Kidney (tissue), 14 donors: Measurements from ENCODE around the gene AIFM3. TPM values are rescaled to one million over a fixed set of nuclear protein-coding genes. Genes with fewer than 3 reads are reported as not detected.

Experiments used
- DNase-seq, 5 donors: peaks; one replicate each; pipeline ENCODE4 v3.0.0-alpha.2; 2013 to 2020
- FAIRE-seq: peaks from 2 replicates; lab custom pipeline; 2012; peaks lifted over from hg19 to GRCh38; lab: Jason Lieb, UNC
- H3K27ac ChIP-seq, 2 donors: one replicate each; pipeline ENCODE4 v1.7.0; 2013; ENCODE audit warnings: low read depth in 2 of 2, low read length in 2 of 2, inconsistent platforms in 1 of 2
- H3K27me3 ChIP-seq: one replicate; pipeline ENCODE4 v1.7.1; 2013; ENCODE audit warnings: low read length, inconsistent platforms; ENCODE audit not compliant: control insufficient read depth, insufficient read depth
- H3K36me3 ChIP-seq, 3 donors: one replicate each; pipeline versions ENCODE4 v1.7.0 to v1.7.1; 2013; ENCODE audit warnings: low read length in 3 of 3, control low read depth in 1 of 3, inconsistent platforms in 1 of 3; ENCODE audit not compliant: insufficient read depth in 3 of 3, control insufficient read depth in 2 of 3
- H3K4me1 ChIP-seq, 3 donors: one replicate each; pipeline versions ENCODE4 v1.7.0 to v1.7.1; 2013; ENCODE audit warnings: low read length in 3 of 3, inconsistent platforms in 1 of 3, low read depth in 1 of 3; ENCODE audit not compliant: control insufficient read depth in 2 of 3, insufficient read depth in 2 of 3
- H3K4me3 ChIP-seq, 3 donors: one replicate each; pipeline versions ENCODE4 v1.7.0 to v1.8.1; 2013; ENCODE audit warnings: low read length in 3 of 3, control low read depth in 1 of 3, inconsistent platforms in 1 of 3
- H3K9ac ChIP-seq, 3 donors: one replicate each; pipeline versions ENCODE4 v1.7.0 to v1.7.1; 2013; ENCODE audit warnings: low read length in 3 of 3, control low read depth in 1 of 3, inconsistent platforms in 1 of 3
- H3K9me3 ChIP-seq, 3 donors: one replicate each; pipeline versions ENCODE4 v1.7.0 to v1.7.1; 2013; ENCODE audit warnings: low read length in 3 of 3, control low read depth in 1 of 3, inconsistent platforms in 1 of 3; ENCODE audit not compliant: control insufficient read depth in 2 of 3, insufficient read depth in 1 of 3
- intact Hi-C: fragments of 100-400 bp; cut with DNase I; formaldehyde crosslinking; loops from one replicate; pipeline ENCODE4 v1.11.1; 2022
- polyA plus RNA-seq: library from polyadenylated mRNA; stranded (reverse); fragments of 350-450 nt; fragmentation: Illumina TruSeq; extraction: RNeasy Lipid Tissue Mini Kit (QIAGEN cat#74804); gene quantifications from one replicate; pipeline ENCODE4 v1.2.3, GENCODE V29; 2014; ENCODE audit warnings: low read depth, low replicate concordance; ENCODE audit not compliant: insufficient read depth
- total RNA-seq: library from RNA; stranded (reverse); fragmentation: NEBNext Ultra II Directional; extraction: Animal tissue kit (Norgen Biotek cat#: 25700); gene quantifications from one replicate; pipeline ENCODE4 v1.2.1, GENCODE V29; 2021
- TF ChIP-seq, protein P1 (sequence below): IDR thresholded peaks from 3 replicates; pipeline ENCODE4 v1.5.1; 2012; ENCODE audit warnings: mild to moderate bottlenecking, moderate library complexity, borderline replicate concordance; ENCODE audit not compliant: insufficient read depth; ENCODE audit errors: extremely low read depth
- donor health status: control.
- donor health status: control.
- donor health status: control.
- donor health status: control.
- donor health status: control.
- donor health status: DM: yes; HTN: yes; CAD: no.
- donor health status: Normal renal cell carcinoma (clear cell type).

AIFM3 gene
- total and polyA plus RNA-seq, 2 donors from 2014 or later: 3.1 to 4.4 TPM

GRCh38 chr22:21026783-21027692, 60.0 kb downstream of the AIFM3 start:
- Histone ChIP-seq H3K4me3 (no peak overlapping the region), H3K4me1 (peaks cover 0 to 5% (median 0%) of the 10 kb centered on the region in 3 donors), H3K27ac (no peak overlapping the region), H3K9me3 (no peaks in the 10 kb centered on the region), H3K36me3 (no peaks in the 10 kb centered on the region), H3K9ac (no peak overlapping the region), H3K27me3 (no peaks in the 10 kb centered on the region)
- FAIRE-seq (no peak), DNase-seq (no peak)
- TF ChIP-seq, protein P1, sequence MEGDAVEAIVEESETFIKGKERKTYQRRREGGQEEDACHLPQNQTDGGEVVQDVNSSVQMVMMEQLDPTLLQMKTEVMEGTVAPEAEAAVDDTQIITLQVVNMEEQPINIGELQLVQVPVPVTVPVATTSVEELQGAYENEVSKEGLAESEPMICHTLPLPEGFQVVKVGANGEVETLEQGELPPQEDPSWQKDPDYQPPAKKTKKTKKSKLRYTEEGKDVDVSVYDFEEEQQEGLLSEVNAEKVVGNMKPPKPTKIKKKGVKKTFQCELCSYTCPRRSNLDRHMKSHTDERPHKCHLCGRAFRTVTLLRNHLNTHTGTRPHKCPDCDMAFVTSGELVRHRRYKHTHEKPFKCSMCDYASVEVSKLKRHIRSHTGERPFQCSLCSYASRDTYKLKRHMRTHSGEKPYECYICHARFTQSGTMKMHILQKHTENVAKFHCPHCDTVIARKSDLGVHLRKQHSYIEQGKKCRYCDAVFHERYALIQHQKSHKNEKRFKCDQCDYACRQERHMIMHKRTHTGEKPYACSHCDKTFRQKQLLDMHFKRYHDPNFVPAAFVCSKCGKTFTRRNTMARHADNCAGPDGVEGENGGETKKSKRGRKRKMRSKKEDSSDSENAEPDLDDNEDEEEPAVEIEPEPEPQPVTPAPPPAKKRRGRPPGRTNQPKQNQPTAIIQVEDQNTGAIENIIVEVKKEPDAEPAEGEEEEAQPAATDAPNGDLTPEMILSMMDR: no peak
- intact Hi-C loops: no loop called here

DNA sequence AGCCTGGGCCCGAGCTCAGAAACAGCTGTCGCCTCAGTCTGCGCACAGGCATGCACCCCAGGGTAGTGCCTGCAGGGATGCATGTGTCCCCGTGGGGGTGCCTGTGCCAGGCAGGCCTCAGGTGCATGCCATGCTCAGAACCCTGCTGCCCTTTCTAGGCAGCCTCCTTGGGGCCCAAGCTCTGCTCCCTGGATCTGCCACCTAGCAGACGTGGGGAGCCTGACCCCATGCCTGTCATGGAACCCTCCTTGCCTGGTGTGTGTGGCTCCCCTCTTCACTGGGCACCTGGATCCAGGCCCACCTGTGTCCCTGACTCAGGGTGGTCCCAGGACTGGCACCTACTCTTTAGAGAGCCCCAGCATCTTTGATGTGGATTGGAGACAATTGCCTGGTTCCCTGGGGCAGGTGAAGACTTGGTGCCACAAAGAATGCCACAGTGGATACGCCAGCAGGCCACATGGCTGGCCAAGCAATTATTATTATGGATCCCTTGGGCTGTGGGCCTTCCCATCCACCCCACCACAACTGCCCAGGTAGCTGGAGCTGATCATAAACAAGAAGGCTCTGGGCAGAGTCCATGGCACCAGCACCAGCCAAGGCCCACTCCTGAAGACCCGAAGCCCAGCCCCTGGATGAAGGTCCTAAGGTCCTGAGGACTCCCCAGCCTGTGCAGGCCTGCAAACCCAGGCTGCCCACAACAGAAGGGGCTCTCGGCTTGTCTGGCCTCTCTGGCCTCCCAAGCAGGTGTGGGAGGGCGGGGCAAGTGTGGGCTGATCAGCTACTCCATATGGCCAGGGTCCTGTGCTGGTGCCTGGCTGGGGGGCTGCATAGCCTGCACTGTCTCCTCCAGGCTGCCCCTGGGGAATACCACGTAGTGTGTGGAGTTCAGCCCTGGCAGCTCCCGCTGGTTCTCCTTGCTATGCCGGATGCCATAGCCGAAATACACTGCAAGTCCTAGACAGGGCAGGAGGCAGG, 61.5 kb downstream of the AIFM3 start:
- Histone ChIP-seq H3K27me3 (no peaks in the 10 kb centered on the region), H3K27ac (no peak overlapping the region), H3K9me3 (no peaks in the 10 kb centered on the region), H3K4me1 (peaks cover 0 to 7% (median 0%) of the 10 kb centered on the region in 3 donors), H3K36me3 (no peaks in the 10 kb centered on the region), H3K4me3 (no peak overlapping the region), H3K9ac (no peak overlapping the region)
- DNase-seq (no peak), FAIRE-seq (no peak)
- intact Hi-C loops: no loop called here
- TF ChIP-seq, protein P1: no peak

DNA sequence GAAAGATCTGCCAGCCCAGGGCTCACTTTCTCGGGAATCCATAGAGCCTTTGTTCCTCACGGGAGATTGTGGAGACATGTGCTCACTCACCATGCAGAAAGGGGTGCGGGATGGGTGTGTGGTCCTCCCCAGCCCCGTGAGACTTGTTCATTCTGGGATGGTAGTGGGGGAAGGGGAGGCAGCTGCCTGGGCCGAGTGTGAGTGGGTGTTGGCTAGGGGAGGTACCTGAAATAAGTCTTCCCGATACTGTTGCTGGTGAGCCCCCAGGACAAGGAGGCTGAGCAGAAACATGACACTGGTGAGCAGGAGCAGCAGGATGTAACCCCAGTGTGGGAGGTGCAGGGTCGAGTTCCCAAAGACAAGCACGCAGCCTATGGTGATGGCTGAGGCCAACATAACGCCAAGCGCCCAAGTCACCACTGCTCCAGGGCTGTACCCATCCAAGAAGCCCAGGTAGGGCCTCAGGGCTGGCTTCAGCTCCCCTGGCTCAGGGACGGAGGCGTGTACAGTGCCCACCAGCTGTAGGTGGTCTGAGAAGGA, 62.5 kb downstream of the AIFM3 start:
- Histone ChIP-seq H3K9ac (no peak overlapping the region), H3K36me3 (no peaks in the 10 kb centered on the region), H3K4me3 (no peak overlapping the region), H3K27me3 (no peaks in the 10 kb centered on the region), H3K27ac (no peak overlapping the region), H3K9me3 (no peaks in the 10 kb centered on the region), H3K4me1 (peaks cover 0 to 7% (median 0%) of the 10 kb centered on the region in 3 donors)
- DNase-seq: peak in 3 of 5 donors; percentile 29 to 48 (median 36)
- intact Hi-C loops: no loop called here
- TF ChIP-seq, protein P1: no peak
- FAIRE-seq: no peak
